Measurements from ENCODE around the gene PELI1. TPM values are rescaled to one million over a fixed set of nuclear protein-coding genes. Genes with fewer than 3 reads are reported as not detected.

The PELI1 gene
- polyA plus RNA-seq, 3 donors: 5.9 to 19.6 (median 17.9) TPM

GRCh38 chr2:64165706-64166105 lies 21.5 kb upstream of the PELI1 start:
- no peak overlapping the region for H3K27ac ChIP-seq (ENCODE audit: low read depth, low read length)
- WGBS, 3 donors: 63 to 85% (median 83%) methylated on average over 1 of the region's 1 CpG

DNA sequence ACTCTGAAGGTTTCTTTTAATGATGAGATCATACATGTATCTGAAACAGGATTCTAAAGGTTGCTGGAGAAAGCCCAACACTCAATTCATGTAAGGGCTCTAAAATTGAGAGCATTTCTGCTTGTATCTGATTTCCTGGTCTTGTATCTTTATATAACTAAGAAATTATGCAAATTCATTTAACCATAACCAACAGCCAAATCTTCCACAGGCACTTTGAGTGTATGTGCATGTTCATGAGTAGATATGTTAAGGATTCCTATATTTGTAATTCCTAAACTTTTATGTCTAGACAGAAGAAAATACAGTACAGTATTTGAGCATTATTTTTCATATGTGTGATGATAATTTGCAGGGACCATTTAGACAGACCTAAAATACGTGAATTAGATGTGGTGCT lies 20.4 kb upstream of the PELI1 start:
- H3K27ac ChIP-seq (ENCODE audit: low read depth, low read length): no peak overlapping the region
- WGBS, 3 donors: 91 to 98% (median 96%) methylated on average over 1 of the region's 1 CpG

DNA sequence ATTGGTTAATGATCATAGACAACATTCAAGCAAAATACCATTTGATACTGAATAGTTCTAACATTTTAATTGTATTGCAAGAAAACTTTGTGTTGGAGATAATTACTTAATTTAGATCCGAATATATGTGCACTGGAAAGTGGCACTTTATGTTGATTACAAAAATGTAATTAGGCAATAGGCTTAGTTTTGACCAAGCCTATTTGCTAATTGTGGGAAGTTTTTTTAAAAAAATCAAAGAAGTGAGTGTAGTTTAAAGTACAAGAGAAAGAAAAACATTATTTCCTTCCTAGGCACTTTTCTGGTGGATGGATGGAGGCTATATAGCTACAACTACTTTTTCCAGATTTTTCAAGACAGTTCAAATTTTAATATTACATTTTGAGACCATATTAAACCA lies 18.3 kb upstream of the PELI1 start:
- no peak overlapping the region for H3K27ac ChIP-seq (ENCODE audit: low read depth, low read length)
- WGBS, 3 donors: 64 to 85% (median 76%) methylated on average over 1 of the region's 1 CpG

DNA sequence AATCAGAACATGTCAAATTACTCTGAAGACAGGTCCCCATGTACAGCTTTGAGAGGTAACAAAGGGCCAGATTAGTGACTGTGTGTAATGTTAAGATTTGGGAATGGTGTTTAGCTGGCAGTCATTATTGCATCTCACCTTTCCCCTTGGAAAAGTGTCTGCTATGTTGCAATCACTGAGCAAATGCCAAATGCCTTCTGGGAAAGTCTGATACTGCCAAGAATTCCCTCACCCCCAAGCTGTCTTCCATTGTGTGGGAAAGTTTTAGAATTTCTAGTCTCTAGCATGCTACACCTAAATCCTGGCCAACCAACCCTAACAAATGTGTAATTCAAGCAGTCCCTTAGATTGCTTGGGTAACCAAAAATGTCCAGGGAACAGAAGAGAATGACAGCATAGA lies 13.6 kb upstream of the PELI1 start:
- H3K27ac ChIP-seq (ENCODE audit: low read depth, low read length): no peak overlapping the region

DNA sequence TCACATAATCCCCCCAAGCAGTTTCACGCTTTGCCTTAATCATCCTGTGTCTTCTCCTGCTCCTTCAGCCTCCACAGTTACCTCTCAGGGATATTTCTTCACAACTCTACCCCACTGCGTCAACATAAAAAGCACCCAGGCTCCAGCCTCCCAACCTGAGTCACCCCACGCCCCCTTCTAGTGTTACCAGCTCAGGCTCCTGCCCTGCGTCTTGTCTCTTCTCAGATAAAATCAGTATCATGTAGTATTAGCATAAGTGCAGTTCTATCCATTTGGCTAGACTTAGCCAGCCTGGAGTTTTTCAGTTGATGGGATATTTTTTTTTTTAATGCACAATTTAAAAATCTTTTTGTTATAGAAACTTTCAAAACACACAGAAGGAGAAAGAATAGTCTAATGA lies 9.6 kb upstream of the PELI1 start:
- H3K27ac ChIP-seq (ENCODE audit: low read depth, low read length): no peak overlapping the region
- 92 to 97% (median 95%) methylated on average over 4 of the region's 4 CpGs for WGBS, 3 donors

DNA sequence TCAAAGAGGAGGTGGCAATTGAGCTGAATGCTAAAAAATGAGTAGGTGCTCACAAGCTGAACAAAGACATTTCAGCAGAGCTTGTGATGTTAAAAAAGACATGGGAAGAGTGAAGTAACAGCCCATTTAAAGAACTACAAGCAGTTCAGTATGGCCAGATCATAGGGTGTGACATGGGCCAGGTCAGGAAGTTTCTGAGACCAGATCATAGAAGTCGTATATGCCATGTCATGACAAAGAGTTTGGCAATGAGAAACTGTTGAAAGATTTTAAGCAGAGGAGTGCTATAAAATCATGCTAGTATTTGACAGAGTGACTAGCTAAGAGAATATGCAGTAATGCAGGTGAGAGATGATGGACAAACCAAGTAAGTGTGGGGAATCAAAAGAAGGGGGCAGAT lies 7.3 kb upstream of the PELI1 start:
- H3K27ac ChIP-seq (ENCODE audit: low read depth, low read length): no peak overlapping the region

GRCh38 chr2:64145714-64146113 lies 1.5 kb upstream of the PELI1 start:
- 50 to 67% (median 57%) methylated on average over 1 of the region's 1 CpG for whole genome bisulfite sequencing, 3 donors
- no peak overlapping the region for H3K27ac ChIP-seq (ENCODE audit: low read depth, low read length)

More for the DNA sequence above, 7.3 kb upstream of the PELI1 start:
- 47 to 89% (median 67%) methylated on average over 1 of the region's 1 CpG for WGBS, 3 donors

GRCh38 chr2:64145119-64145518 lies 899 bp upstream of the PELI1 start:
- 94 to 96% (median 95%) methylated on average over 7 of the region's 7 CpGs for WGBS, 3 donors

GRCh38 chr2:64143169-64144056 lies 807 bp downstream of the PELI1 start:
- H3K27ac ChIP-seq (ENCODE audit: low read depth, low read length): peak overlapping the region; percentile 88
- 1% methylated on average over 49 to 69 of the region's 69 CpGs for WGBS, 3 donors

More at GRCh38 chr2:64145119-64145518, 899 bp upstream of the PELI1 start:
- H3K27ac ChIP-seq (ENCODE audit: low read depth, low read length): no peak overlapping the region

- WGBS, 3 donors: 5 to 15% (median 11%) methylated on average over 3 of the region's 3 CpGs
- H3K27ac ChIP-seq (ENCODE audit: low read depth, low read length): no peak overlapping the region
Observed at GRCh38 chr2:64142741-64143168, 1.5 kb downstream of the PELI1 start.

GRCh38 chr2:64141674-64142405 lies 2.4 kb downstream of the PELI1 start:
- no peak overlapping the region for H3K27ac ChIP-seq (ENCODE audit: low read depth, low read length)

DNA sequence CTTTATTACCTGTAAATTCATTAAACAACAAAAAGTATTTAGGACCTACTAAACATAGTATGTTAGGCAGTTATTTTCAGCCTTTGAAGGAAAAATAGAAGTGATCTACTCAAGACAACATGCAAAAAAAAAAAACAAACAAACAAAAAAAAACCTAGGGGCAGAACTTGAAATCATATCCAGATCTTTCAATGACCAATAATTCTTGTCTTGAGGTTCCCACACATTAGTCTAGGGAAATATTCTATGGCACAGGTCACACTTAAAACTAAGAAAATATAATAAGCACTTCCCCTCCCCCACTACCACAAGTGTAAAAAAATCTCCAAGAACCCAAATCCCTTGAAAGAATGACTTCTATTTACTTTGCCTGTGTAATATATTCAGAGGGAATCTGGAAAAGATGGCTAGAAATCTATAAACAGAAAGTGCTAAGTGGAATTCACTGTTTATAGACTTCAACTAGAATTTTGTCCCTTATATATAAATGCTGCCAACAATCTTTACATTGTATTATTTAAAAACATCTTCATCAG lies 3.5 kb downstream of the PELI1 start:
- H3K27ac ChIP-seq (ENCODE audit: low read depth, low read length): no peak overlapping the region

More at GRCh38 chr2:64141674-64142405, 2.4 kb downstream of the PELI1 start:
- 10 to 39% (median 14%) methylated on average over 2 of the region's 2 CpGs for WGBS, 3 donors

- no peak overlapping the region for H3K27ac ChIP-seq (ENCODE audit: low read depth, low read length)
- 32 to 68% (median 41%) methylated on average over 2 of the region's 2 CpGs for WGBS, 3 donors
Observed at GRCh38 chr2:64139956-64140355, 4.3 kb downstream of the PELI1 start.

- WGBS, 3 donors: 87 to 91% (median 90%) methylated on average over 3 of the region's 3 CpGs
- H3K27ac ChIP-seq (ENCODE audit: low read depth, low read length): no peak overlapping the region
Observed at GRCh38 chr2:64137996-64138395, 6.2 kb downstream of the PELI1 start.

DNA sequence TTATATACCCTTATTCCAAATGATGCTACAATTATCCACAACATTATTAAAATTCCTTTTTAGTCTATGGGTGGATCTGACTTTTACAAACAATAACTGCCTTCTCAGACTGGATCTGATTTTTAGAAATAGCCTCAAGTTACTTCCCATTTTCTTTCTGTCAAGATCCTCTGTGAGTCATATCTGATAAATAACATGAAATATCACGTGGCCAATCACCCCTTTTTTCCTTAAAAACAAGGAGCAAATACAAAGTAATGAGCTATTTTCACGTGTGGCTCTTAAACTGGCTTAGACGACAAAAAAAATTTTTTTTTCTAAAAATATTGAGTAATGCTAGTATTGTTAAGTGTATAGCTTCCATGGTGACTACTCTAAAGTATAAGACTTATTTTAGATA lies 6.7 kb downstream of the PELI1 start:
- no peak overlapping the region for H3K27ac ChIP-seq (ENCODE audit: low read depth, low read length)
- WGBS, 3 donors: 41 to 76% (median 58%) methylated on average over 3 of the region's 3 CpGs

GRCh38 chr2:64135421-64135820 lies 8.8 kb downstream of the PELI1 start:
- H3K27ac ChIP-seq (ENCODE audit: low read depth, low read length): no peak overlapping the region

DNA sequence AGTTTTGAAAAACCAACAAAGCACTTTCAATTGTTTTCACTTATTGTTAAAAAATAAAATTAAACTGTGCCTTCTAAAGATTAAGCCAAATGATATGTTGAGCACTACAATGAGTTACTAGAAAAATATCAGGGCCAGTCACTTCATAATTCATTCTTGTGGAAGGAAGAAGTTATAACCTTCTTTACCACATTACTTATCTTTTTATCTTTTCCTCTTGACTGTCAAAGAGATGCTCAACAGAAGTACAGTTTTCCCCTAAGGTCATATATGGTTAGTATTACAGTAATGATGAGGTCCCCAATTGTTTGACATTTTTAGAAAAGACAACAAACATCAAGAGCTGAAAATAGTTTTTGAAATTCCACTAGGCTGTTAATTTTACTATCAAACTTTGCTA lies 9.4 kb downstream of the PELI1 start:
- no peak overlapping the region for H3K27ac ChIP-seq (ENCODE audit: low read depth, low read length)

More at GRCh38 chr2:64135421-64135820, 8.8 kb downstream of the PELI1 start:
- WGBS, 3 donors: 60 to 84% (median 73%) methylated on average over 1 of the region's 1 CpG

DNA sequence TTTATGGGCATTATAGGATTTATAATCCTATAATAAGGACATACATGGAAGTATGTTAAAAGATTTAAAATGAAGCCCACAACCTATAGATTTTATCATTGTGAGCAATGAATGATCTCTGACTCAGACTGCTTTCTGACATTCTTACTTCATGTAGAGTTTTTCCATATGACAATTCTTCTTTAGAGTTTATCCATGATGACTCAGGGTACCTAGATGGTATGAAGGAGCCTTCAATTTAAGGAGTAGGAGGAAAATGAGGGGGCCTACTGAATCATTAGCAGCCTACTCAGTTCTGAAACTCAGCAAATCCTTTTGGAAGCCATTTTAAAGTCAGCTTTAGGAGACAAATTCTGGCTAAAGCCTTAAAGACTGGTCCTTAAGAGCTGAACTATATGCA lies 10.4 kb downstream of the PELI1 start:
- H3K27ac ChIP-seq (ENCODE audit: low read depth, low read length): no peak overlapping the region

GRCh38 chr2:64133354-64133753 lies 10.9 kb downstream of the PELI1 start:
- WGBS, 3 donors: 82 to 97% (median 82%) methylated on average over 1 of the region's 1 CpG

More at GRCh38 chr2:64133354-64133753, 10.9 kb downstream of the PELI1 start:
- no peak overlapping the region for H3K27ac ChIP-seq (ENCODE audit: low read depth, low read length)
